GM12878 (cell line): ENCODE measurements around the gene CRYL1. TPM values are rescaled to one million over a fixed set of nuclear protein-coding genes. Genes with fewer than 3 reads are reported as not detected.

Experiments
- ATAC-seq: fragments of 200-7000 bp; cut with Tn5 transposase; 3 replicates; pipeline ENCODE4 v1.9.1; 2020; ENCODE audit warnings: mild to moderate bottlenecking, moderate library complexity
- BruUV-seq: library from RNA; stranded (reverse); fragments of 400-500 nt; replicated peaks from 2 replicates; lab custom pipeline; 2021; lab: Mats Ljungman, UMichigan
- CTCF ChIA-PET: fragments of 300-600 bp; sonication (Branson Sonifier 250); formaldehyde crosslinking; extraction: SDS; loops from one replicate; lab custom pipeline; 2021; ENCODE audit warnings: inconsistent platforms; lab: Yijun Ruan, JAX
- POLR2A ChIA-PET: fragments of 350-600 bp; formaldehyde crosslinking; extraction: SDS; loops from one replicate; lab custom pipeline; 2021; ENCODE audit warnings: inconsistent platforms; lab: Charles Lee
- RAD21 ChIA-PET: fragments of 300-600 bp; sonication (Branson Sonifier 250); formaldehyde crosslinking; loops from one replicate; lab custom pipeline; 2023; ENCODE audit warnings: antibody characterized with exemption; ENCODE audit not compliant: unreplicated experiment; lab: Charles Lee
- SMC1A ChIA-PET: fragments of 300-600 bp; sonication (Branson Sonifier 250); formaldehyde crosslinking; loops from one replicate; lab custom pipeline; 2023; ENCODE audit not compliant: unreplicated experiment, uncharacterized antibody; lab: Charles Lee
- DNase-seq: peaks from one replicate; pipeline ENCODE4 v3.0.0-alpha.2; 2011; ENCODE audit warnings: low read depth, low spot score
- FAIRE-seq: peaks from 3 replicates; lab custom pipeline; 2011; peaks lifted over from hg19 to GRCh38; lab: Jason Lieb, UNC
- H2AFZ ChIP-seq: 2 replicates; pipeline ENCODE4 v1.6.0; 2011; ENCODE audit warnings: low read depth, low read length, control low read depth; ENCODE audit not compliant: control insufficient read depth
- H3K27ac ChIP-seq: 2 replicates; pipeline ENCODE4 v1.5.1; 2011; ENCODE audit warnings: control low read depth; ENCODE audit not compliant: control insufficient read depth, insufficient read depth
- H3K27me3 ChIP-seq, 2 experiments: replicated peaks in 1 of 2; 2 replicates each; pipeline versions ENCODE4 v1.6.0 to v1.6.1; 2011; ENCODE audit warnings: low read length in 1 of 2; ENCODE audit not compliant: control insufficient read depth in 2 of 2, insufficient read depth in 2 of 2
- H3K36me3 ChIP-seq, 2 experiments: 2 replicates each; pipeline ENCODE4 v1.5.1; 2011; ENCODE audit warnings: low read length in 1 of 2; ENCODE audit not compliant: control insufficient read depth in 2 of 2, insufficient read depth in 2 of 2
- H3K4me1 ChIP-seq: 2 replicates; pipeline ENCODE4 v1.6.1; 2011; ENCODE audit warnings: mild to moderate bottlenecking, low read length, moderate library complexity, mixed read lengths; ENCODE audit not compliant: control insufficient read depth, insufficient read depth
- H3K4me2 ChIP-seq: 2 replicates; pipeline ENCODE4 v1.6.0; 2011; ENCODE audit warnings: control low read depth; ENCODE audit not compliant: control insufficient read depth, insufficient read depth
- H3K4me3 ChIP-seq: fragments of 200-600 bp; sonication (generic); 2 replicates; pipeline ENCODE4 v1.5.1; 2016
- H3K79me2 ChIP-seq: 2 replicates; pipeline ENCODE4 v1.6.0; 2011; ENCODE audit warnings: low read length; ENCODE audit not compliant: control insufficient read depth, insufficient read depth
- H3K9ac ChIP-seq: 2 replicates; pipeline ENCODE4 v1.8.0; 2011; ENCODE audit warnings: low read length, control low read depth, mixed read lengths; ENCODE audit not compliant: control insufficient read depth, insufficient read depth
- H3K9me3 ChIP-seq: replicated peaks from 3 replicates; pipeline ENCODE4 v1.5.1; 2011; ENCODE audit warnings: mild to moderate bottlenecking, low read length; ENCODE audit not compliant: control insufficient read depth, insufficient read depth
- H4K20me1 ChIP-seq: 2 replicates; pipeline ENCODE4 v1.6.0; 2011; ENCODE audit not compliant: control insufficient read depth, insufficient read depth
- FOXM1 ChIP-seq: IDR thresholded peaks from 2 replicates; pipeline ENCODE4 v1.6.1; 2012; ENCODE audit warnings: low read depth, mild to moderate bottlenecking, inconsistent platforms, low read length, moderate library complexity
- GATAD2B ChIP-seq: fragments of 450-650 bp; conservative IDR thresholded peaks from 2 replicates; pipeline ENCODE4 v1.6.1; 2017; ENCODE audit warnings: low read depth, mild to moderate bottlenecking, moderate library complexity
- POU2F2 ChIP-seq: IDR thresholded peaks from 3 replicates; pipeline ENCODE4 v1.6.1; 2011; ENCODE audit warnings: low read depth, mild to moderate bottlenecking, low read length, borderline replicate concordance
- ZNF622 ChIP-seq: fragments of 450-650 bp; IDR thresholded peaks from 2 replicates; pipeline ENCODE4 v1.6.1; 2017; ENCODE audit warnings: mild to moderate bottlenecking, inconsistent platforms
- WGBS: methylation state at CpG from one replicate; pipeline ENCODE4 v1.1.6; 2016; ENCODE audit warnings: low lambda C conversion rate; ENCODE audit not compliant: insufficient replicate concordance, insufficient coverage; ENCODE audit errors: missing lambda C conversion rate; 5-methylcytosine and 5-hydroxymethylcytosine counted together
- in situ Hi-C: fragments of 300-500 bp; cut with MboI; formaldehyde crosslinking; loops from 9 replicates; pipeline ENCODE4 v1.14.3; 2018; ENCODE audit warnings: mixed read lengths
- intact Hi-C: fragments of 100-400 bp; cut with micrococcal nuclease; formaldehyde crosslinking; loops from one replicate; pipeline ENCODE4 v1.14.2; 2022; ENCODE audit not compliant: unreplicated experiment
- polyA plus RNA-seq, 11 experiments: library from polyadenylated mRNA; depleted of rRNA in 4 of 11; unstranded in 6 of 11; stranded (reverse) in 5 of 11; fragments of >200 nt; fragmentation: Nextera tagmentation in 4 of 11; fragmentation: Illumina TruSeq in 1 of 11; extraction: Ambion mirVana in 4 of 11; extraction: Trizol in 1 of 11; gene quantifications; 1 replicate in 1 of 11; 2 replicates in 10 of 11; pipeline versions ENCODE4 v1.2.1 to v1.2.3, GENCODE V29; 2011 to 2016; ENCODE audit warnings: inconsistent platforms in 2 of 11, missing spikeins in 2 of 11, low read depth in 1 of 11
- total RNA-seq, 4 experiments: library from RNA; depleted of rRNA in 3 of 4; stranded (reverse); fragments of >200 nt in 3 of 4; fragmentation: Illumina TruSeq in 1 of 4; extraction: Trizol in 1 of 4; gene quantifications; 2 replicates each; pipeline versions ENCODE4 v1.2.1 to v1.2.3, GENCODE V29; 2013 to 2021
- TF ChIP-seq, protein P1 (sequence below): IDR thresholded peaks from 2 replicates; pipeline ENCODE4 v1.6.1; 2011; ENCODE audit warnings: borderline replicate concordance, low read depth, mild to moderate bottlenecking, moderate library complexity, low read length; ENCODE audit not compliant: insufficient read depth, poor library complexity, severe bottlenecking
- TF ChIP-seq, protein P2 (sequence below): fragments of 450-650 bp; IDR thresholded peaks from 2 replicates; pipeline ENCODE4 v1.6.1; 2014; ENCODE audit warnings: mild to moderate bottlenecking

The CRYL1 gene
- total and polyA plus RNA-seq, 10 of the 15 experiments (the other 5 are each of a cell fraction or from before 2014, with no cell fraction given): 5.5 to 36.7 (median 12.2) TPM

DNA sequence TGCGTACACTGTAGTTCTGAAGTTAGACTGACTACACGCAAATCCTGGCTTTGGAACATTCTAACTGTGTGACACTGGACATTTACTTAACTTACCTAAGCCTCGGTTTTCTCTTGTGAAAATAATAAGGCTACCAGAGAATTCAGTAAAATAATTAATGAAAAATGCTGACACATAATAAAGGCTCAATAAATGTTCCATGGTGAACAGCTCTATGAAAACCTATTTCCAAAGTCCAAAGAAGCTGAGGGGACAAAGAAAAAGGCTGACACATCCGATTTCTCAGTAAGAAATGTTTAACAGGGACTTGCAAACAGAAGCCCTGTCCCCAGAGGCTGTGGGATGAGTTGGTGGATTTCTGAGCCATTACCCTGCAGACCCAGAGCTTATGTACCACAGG lies 153.8 kb downstream of the CRYL1 start:
- 59% methylated on average over 4 of the region's 4 CpGs for WGBS
- Histone ChIP-seq H3K9me3 (no peaks in the 10 kb centered on the region), H3K9ac (no peak overlapping the region), H3K79me2 (no peaks in the 10 kb centered on the region), H3K4me1 (peaks cover 9% of the 10 kb centered on the region), H3K4me2 (no peak overlapping the region), H4K20me1 (no peaks in the 10 kb centered on the region), H3K4me3 (no peak overlapping the region), H2AFZ (no peak overlapping the region), H3K27ac (no peak overlapping the region), H3K36me3 (no peaks in the 10 kb centered on the region), H3K27me3 (no peaks in the 10 kb centered on the region)
- RAD21 ChIA-PET: no interaction called here
- SMC1A ChIA-PET: no interaction called here
- CTCF ChIA-PET: no interaction called here
- no TSS peak for BruUV-seq
- ATAC-seq (no peak), FAIRE-seq (no peak), DNase-seq (no peak)
- POLR2A ChIA-PET: no interaction called here
- intact Hi-C loops: no loop called here
- in situ Hi-C loops: no loop called here
- TF ChIP-seq ZNF622 (no peak), GATAD2B (no peak), FOXM1 (no peak), POU2F2 (no peak)
- TF ChIP-seq, protein P1, sequence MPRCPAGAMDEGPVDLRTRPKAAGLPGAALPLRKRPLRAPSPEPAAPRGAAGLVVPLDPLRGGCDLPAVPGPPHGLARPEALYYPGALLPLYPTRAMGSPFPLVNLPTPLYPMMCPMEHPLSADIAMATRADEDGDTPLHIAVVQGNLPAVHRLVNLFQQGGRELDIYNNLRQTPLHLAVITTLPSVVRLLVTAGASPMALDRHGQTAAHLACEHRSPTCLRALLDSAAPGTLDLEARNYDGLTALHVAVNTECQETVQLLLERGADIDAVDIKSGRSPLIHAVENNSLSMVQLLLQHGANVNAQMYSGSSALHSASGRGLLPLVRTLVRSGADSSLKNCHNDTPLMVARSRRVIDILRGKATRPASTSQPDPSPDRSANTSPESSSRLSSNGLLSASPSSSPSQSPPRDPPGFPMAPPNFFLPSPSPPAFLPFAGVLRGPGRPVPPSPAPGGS: no peak
- TF ChIP-seq, protein P2, sequence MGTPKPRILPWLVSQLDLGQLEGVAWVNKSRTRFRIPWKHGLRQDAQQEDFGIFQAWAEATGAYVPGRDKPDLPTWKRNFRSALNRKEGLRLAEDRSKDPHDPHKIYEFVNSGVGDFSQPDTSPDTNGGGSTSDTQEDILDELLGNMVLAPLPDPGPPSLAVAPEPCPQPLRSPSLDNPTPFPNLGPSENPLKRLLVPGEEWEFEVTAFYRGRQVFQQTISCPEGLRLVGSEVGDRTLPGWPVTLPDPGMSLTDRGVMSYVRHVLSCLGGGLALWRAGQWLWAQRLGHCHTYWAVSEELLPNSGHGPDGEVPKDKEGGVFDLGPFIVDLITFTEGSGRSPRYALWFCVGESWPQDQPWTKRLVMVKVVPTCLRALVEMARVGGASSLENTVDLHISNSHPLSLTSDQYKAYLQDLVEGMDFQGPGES: no peak
